ENCODE data around the gene IFITM1. TPM values are rescaled to one million over a fixed set of nuclear protein-coding genes. Genes with fewer than 3 reads are reported as not detected.
"Not testable (repeated sequence)": the region's sequence is repeated elsewhere in the genome, so short reads cannot be mapped to it uniquely, and the experiment has no call there.

The IFITM1 gene
- total RNA-seq, 2 donors from 2014 or later: 306 to 384 TPM

GRCh38 chr11:332651-333480, 19.0 kb downstream of the IFITM1 start:
- peak overlapping the region; percentile 10 to 32 for H3K4me3 Mint-ChIP-seq
- DNase-seq: no peak
- H3K27me3 Mint-ChIP-seq (ENCODE audit: low read depth): no peaks in the 10 kb centered on the region
- H3K4me1 Mint-ChIP-seq (ENCODE audit: low read depth): peaks cover 72% of the 10 kb centered on the region
- H3K36me3 Mint-ChIP-seq (ENCODE audit: insufficient read depth in 2 of 2): peaks cover 0 to 2% of the 10 kb centered on the region in 2 donors
- H3K9me3 Mint-ChIP-seq: no peaks in the 10 kb centered on the region
- H3K27ac Mint-ChIP-seq: no peak overlapping the region
- ATAC-seq (replicated peaks in 1 of 2): no peak

GRCh38 chr11:333616-334263, 19.9 kb downstream of the IFITM1 start:
- Mint-ChIP-seq H3K27ac (peak overlapping the region; percentile 43), H3K4me1 (ENCODE audit: low read depth) (peaks cover 65% of the 10 kb centered on the region)
- not testable (repeated sequence) for ATAC-seq (replicated peaks in 1 of 2); H3K9me3 Mint-ChIP-seq; H3K27me3 Mint-ChIP-seq (ENCODE audit: low read depth); H3K4me3 Mint-ChIP-seq; H3K36me3 Mint-ChIP-seq (ENCODE audit: insufficient read depth in 2 of 2); DNase-seq

- no peak overlapping the region for H3K27ac Mint-ChIP-seq
- no peaks in the 10 kb centered on the region for H3K36me3 Mint-ChIP-seq (ENCODE audit: insufficient read depth in 2 of 2)
- ATAC-seq (replicated peaks in 1 of 2) (no peak), DNase-seq (no peak)
- peaks cover 58% of the 10 kb centered on the region for H3K4me1 Mint-ChIP-seq (ENCODE audit: low read depth)
- H3K27me3 Mint-ChIP-seq (ENCODE audit: low read depth): no peaks in the 10 kb centered on the region
- H3K4me3 Mint-ChIP-seq: no peak overlapping the region
- H3K9me3 Mint-ChIP-seq: no peaks in the 10 kb centered on the region
Observed at GRCh38 chr11:334264-334994, 20.6 kb downstream of the IFITM1 start.

- DNase-seq (no peak), ATAC-seq (replicated peaks in 1 of 2) (no peak)
- Mint-ChIP-seq H3K27ac (no peak overlapping the region), H3K4me1 (ENCODE audit: low read depth) (peaks cover 49% of the 10 kb centered on the region), H3K27me3 (ENCODE audit: low read depth) (no peaks in the 10 kb centered on the region), H3K4me3 (no peak overlapping the region), H3K36me3 (ENCODE audit: insufficient read depth in 2 of 2) (no peaks in the 10 kb centered on the region), H3K9me3 (no peaks in the 10 kb centered on the region)
Observed at GRCh38 chr11:335779-336658, 22.2 kb downstream of the IFITM1 start.

DNA sequence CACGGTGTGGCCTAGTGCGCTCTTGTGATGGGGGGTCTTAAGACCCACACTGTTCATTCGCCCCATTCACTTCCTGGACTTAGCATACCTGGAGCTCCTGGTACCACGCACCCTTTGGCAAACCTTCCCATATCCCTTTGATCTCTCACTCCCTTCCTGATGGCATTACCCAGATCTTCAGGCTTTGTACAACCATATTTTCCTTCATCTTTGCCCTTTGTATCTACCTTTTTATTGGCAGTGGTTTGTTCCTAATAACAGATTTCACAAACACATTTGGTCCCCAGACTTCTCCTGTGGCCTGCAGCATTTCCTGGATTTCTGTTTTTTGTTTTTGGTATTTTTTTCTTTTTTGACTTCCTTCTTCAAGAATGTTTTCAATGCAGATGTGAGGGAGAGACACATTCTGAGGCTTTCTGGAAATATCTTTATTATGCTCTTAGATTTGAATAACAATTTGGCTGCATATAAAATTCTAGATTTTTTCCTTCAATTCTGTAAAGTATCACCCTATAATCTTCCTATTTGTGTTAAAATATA, 22.9 kb downstream of the IFITM1 start:
- H3K27ac Mint-ChIP-seq: no peak overlapping the region
- H3K9me3 Mint-ChIP-seq: no peaks in the 10 kb centered on the region
- no peaks in the 10 kb centered on the region for H3K36me3 Mint-ChIP-seq (ENCODE audit: insufficient read depth in 2 of 2)
- no peak overlapping the region for H3K4me3 Mint-ChIP-seq
- H3K27me3 Mint-ChIP-seq (ENCODE audit: low read depth): no peaks in the 10 kb centered on the region
- no peak for ATAC-seq (replicated peaks in 1 of 2)
- DNase-seq: no peak
- H3K4me1 Mint-ChIP-seq (ENCODE audit: low read depth): peaks cover 49% of the 10 kb centered on the region

- Mint-ChIP-seq H3K36me3 (ENCODE audit: insufficient read depth in 2 of 2) (no peaks in the 10 kb centered on the region), H3K4me1 (ENCODE audit: low read depth) (peaks cover 48% of the 10 kb centered on the region), H3K27me3 (ENCODE audit: low read depth) (no peaks in the 10 kb centered on the region), H3K27ac (no peak overlapping the region), H3K9me3 (no peaks in the 10 kb centered on the region), H3K4me3 (no peak overlapping the region)
- no peak for DNase-seq
- ATAC-seq (replicated peaks in 1 of 2): no peak
Observed at GRCh38 chr11:337711-338110, 23.9 kb downstream of the IFITM1 start.

DNA sequence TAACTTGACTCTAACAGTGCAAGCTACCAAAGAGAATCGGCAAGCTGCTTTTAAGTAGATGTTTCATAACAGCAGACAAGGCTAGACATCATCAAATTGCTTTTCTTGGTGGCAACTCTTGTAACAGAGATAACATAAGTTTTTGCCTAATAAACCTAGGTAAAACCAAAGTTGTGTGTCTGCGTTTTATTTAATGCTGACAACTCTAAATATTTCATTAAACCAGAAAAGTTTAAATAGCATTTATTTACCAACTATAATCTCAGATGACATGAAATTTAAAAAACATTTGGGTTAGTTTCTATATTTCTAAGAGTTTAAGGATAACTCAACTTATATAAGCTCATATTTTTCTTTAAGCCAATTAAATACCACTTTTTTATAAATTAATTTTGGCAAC, 26.1 kb downstream of the IFITM1 start:
- H3K4me3 Mint-ChIP-seq: no peak overlapping the region
- DNase-seq (no peak), ATAC-seq (replicated peaks in 1 of 2) (no peak)
- peaks cover 0 to 1% of the 10 kb centered on the region in 2 donors for H3K36me3 Mint-ChIP-seq (ENCODE audit: insufficient read depth in 2 of 2)
- H3K27me3 Mint-ChIP-seq (ENCODE audit: low read depth): no peaks in the 10 kb centered on the region
- no peaks in the 10 kb centered on the region for H3K9me3 Mint-ChIP-seq
- no peak overlapping the region for H3K27ac Mint-ChIP-seq
- H3K4me1 Mint-ChIP-seq (ENCODE audit: low read depth): peaks cover 43% of the 10 kb centered on the region

GRCh38 chr11:340539-341512, 27.0 kb downstream of the IFITM1 start:
- no peaks in the 10 kb centered on the region for H3K27me3 Mint-ChIP-seq (ENCODE audit: low read depth)
- peaks cover 0 to 3% of the 10 kb centered on the region in 2 donors for H3K36me3 Mint-ChIP-seq (ENCODE audit: insufficient read depth in 2 of 2)
- H3K9me3 Mint-ChIP-seq: no peaks in the 10 kb centered on the region
- peak overlapping the region; percentile 94 for H3K27ac Mint-ChIP-seq
- no peak overlapping the region for H3K4me3 Mint-ChIP-seq
- peaks cover 36% of the 10 kb centered on the region for H3K4me1 Mint-ChIP-seq (ENCODE audit: low read depth)
- ATAC-seq (replicated peaks in 1 of 2) (no peak), DNase-seq (no peak)

DNA sequence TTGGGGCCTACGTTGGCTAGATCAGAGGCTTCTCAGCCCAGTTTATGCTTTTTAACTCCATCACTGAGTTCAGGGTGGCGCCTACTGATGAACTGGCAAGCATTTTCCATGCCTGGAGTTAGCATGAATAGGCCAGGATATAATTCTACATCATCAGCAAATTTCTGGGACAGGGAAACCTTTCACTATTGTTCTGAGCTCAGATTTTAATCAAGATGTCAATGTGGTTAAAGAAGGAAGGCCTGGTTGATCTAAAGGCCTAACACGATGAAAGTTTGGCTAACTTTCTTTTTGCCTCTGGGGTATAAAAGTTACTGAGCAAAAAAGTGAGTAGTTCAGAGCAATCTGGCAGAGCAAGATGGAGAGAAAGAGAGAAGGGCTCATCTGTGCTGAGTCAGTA, 28.5 kb downstream of the IFITM1 start:
- peaks cover 0 to 3% of the 10 kb centered on the region in 2 donors for H3K36me3 Mint-ChIP-seq (ENCODE audit: insufficient read depth in 2 of 2)
- peak overlapping the region; percentile 72 for H3K27ac Mint-ChIP-seq
- DNase-seq (no peak), ATAC-seq (replicated peaks in 1 of 2) (peak in 1 of 2 donors; percentile 47)
- H3K4me3 Mint-ChIP-seq: peak overlapping the region in 1 of 2 donors; percentile 27
- H3K4me1 Mint-ChIP-seq (ENCODE audit: low read depth): peaks cover 23% of the 10 kb centered on the region
- no peaks in the 10 kb centered on the region for H3K27me3 Mint-ChIP-seq (ENCODE audit: low read depth)
- H3K9me3 Mint-ChIP-seq: no peaks in the 10 kb centered on the region

DNA sequence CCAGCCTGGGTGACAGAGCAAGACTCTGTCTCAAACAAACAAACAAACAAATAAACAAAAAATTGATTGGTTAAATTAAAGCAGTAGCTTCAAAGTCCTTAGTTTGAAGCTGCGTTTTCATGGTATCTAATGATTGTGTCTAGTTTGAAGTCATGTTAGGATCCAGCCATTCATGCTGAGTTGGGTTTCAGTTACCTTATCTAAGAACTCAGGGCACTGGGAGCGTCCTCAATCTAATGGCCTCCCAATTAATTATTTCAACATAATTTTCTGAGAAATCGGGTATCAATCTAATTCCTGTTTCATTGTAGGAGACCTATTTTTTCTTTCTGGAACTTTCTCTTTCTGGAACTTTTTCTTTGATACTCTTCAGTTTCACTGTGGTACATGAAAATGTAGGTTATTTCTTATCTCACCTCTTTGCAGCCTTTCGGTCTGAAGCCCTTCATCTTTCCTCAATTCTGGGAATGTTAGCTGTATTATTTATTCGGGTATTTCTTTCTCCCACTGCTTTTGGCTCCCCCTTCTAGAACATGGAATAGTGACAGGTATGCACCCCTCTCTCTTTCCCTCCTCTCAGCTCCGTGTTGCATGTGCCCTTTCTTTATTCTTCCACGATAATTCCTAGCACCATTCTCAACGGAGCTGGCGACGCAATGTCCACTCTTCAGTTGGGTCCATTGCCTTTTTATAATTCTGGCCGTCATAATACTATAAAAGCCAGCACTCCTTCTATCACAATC, 31.2 kb downstream of the IFITM1 start:
- ATAC-seq (replicated peaks in 1 of 2): no peak
- no peak for DNase-seq
- Mint-ChIP-seq H3K36me3 (ENCODE audit: insufficient read depth in 2 of 2) (peaks cover 0 to 3% of the 10 kb centered on the region in 2 donors), H3K27ac (no peak overlapping the region), H3K4me1 (ENCODE audit: low read depth) (peaks cover 23% of the 10 kb centered on the region), H3K27me3 (ENCODE audit: low read depth) (no peaks in the 10 kb centered on the region), H3K9me3 (no peaks in the 10 kb centered on the region), H3K4me3 (no peak overlapping the region)

DNA sequence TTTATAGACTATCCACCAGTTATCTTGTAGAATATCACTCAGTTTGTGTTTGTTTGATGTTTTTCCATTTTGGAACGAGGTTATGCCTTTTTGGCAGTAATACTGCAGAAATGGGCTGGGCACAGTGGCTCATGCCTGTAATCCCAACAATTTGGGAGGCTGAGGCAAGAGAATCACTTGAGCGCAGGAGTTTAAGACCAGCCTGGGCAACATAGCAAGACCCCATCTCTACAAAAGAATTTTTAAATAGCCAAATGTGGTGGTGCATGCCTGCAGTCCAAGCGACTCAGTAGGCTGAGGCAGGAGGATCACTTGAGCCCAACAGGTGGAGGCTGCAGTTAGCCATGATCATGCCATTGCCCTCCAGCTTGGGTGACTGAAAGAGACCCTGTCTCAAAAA, 32.7 kb downstream of the IFITM1 start:
- no peaks in the 10 kb centered on the region for H3K9me3 Mint-ChIP-seq
- H3K27ac Mint-ChIP-seq: no peak overlapping the region
- H3K4me3 Mint-ChIP-seq: no peak overlapping the region
- H3K4me1 Mint-ChIP-seq (ENCODE audit: low read depth): peaks cover 26% of the 10 kb centered on the region
- DNase-seq (no peak), ATAC-seq (replicated peaks in 1 of 2) (no peak)
- H3K27me3 Mint-ChIP-seq (ENCODE audit: low read depth): no peaks in the 10 kb centered on the region
- peaks cover 0 to 3% of the 10 kb centered on the region in 2 donors for H3K36me3 Mint-ChIP-seq (ENCODE audit: insufficient read depth in 2 of 2)

All from activated T-cell treated with anti-CD3 and anti-CD28 coated beads, Interleukin-2, amount 50 U/mL, for 72 hours (primary cell).